DOHH2 (cell line): ENCODE measurements around the gene C8A.

Experiments
- EZH2phosphoT487 ChIP-seq: fragments of 200-600 bp; sonication (generic); IDR thresholded peaks from 2 replicates; pipeline ENCODE4 v1.6.1; 2017; ENCODE audit warnings: borderline replicate concordance, mild to moderate bottlenecking, antibody characterized with exemption, low read length, moderate library complexity, mixed read lengths
- TF ChIP-seq, protein P1 (sequence below): fragments of 200-600 bp; sonication (generic); IDR thresholded peaks from one replicate; pipeline ENCODE4 v1.5.1; 2014; ENCODE audit warnings: antibody characterized with exemption, mild to moderate bottlenecking, low read depth, low read length; ENCODE audit not compliant: poor library complexity, severe bottlenecking

DNA sequence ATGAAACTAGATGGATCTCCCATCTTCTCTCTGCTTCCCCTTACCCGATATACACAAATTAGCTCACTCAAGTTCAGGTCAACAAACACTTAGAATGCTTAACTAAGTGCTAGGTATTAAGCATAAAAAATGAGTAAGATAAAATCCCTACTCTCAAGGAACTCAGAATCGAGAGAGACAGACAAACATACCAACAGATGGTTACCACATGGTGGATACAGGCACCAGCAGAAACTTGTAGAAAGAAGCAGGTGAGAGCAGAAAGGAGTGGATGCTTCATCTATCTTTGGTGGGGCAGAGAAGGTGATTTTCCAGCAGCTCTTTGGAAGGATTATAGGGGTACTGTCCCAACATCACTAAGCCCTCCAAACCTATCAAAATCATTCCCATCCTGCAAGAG lies 79.0 kb downstream of the C8A start:
- TF ChIP-seq, protein P1, sequence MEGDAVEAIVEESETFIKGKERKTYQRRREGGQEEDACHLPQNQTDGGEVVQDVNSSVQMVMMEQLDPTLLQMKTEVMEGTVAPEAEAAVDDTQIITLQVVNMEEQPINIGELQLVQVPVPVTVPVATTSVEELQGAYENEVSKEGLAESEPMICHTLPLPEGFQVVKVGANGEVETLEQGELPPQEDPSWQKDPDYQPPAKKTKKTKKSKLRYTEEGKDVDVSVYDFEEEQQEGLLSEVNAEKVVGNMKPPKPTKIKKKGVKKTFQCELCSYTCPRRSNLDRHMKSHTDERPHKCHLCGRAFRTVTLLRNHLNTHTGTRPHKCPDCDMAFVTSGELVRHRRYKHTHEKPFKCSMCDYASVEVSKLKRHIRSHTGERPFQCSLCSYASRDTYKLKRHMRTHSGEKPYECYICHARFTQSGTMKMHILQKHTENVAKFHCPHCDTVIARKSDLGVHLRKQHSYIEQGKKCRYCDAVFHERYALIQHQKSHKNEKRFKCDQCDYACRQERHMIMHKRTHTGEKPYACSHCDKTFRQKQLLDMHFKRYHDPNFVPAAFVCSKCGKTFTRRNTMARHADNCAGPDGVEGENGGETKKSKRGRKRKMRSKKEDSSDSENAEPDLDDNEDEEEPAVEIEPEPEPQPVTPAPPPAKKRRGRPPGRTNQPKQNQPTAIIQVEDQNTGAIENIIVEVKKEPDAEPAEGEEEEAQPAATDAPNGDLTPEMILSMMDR, result no peak
- no peak for TF ChIP-seq EZH2phosphoT487
